Right renal cortex interstitium (tissue), 3 donors: ENCODE data around the gene BTG1. TPM values are rescaled to one million over a fixed set of nuclear protein-coding genes. Genes with fewer than 3 reads are reported as not detected.
"Not testable (repeated sequence)": the region's sequence is repeated elsewhere in the genome, so short reads cannot be mapped to it uniquely, and the experiment has no call there.

ENCODE experiments used
- DNase-seq, 3 donors: peaks; one replicate each; pipeline ENCODE4 v3.0.0-alpha.2; 2013; ENCODE audit warnings: low read depth in 3 of 3, low spot score in 2 of 3
- polyA plus RNA-seq, 3 donors: library from polyadenylated mRNA; unstranded; fragments of 120-200 nt; gene quantifications; one replicate each; pipeline ENCODE4 v1.2.1, GENCODE V29; 2013; ENCODE audit not compliant: insufficient read length in 3 of 3

BTG1 gene
- polyA plus RNA-seq, 3 donors: 132 to 145 (median 140) TPM

DNA sequence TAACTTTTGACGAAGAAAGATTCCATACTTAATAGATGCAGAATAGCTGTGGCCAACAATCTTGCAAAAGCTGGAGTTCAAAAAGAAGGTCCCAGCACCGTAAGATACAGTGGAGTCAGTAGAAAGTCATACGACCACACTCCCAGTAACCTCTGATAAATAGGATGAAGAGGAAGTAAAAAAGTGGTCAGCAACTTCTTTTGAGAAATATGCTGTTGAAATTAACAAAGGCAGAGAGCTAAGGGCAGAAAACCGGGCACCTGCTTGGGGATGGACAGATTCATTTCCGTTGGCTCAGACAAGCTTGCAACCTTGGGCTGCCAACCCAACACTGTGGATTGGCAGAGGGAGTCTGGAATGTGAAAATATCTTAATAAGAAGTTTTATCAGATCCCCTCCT, 40.0 kb downstream of the BTG1 start:
- DNase-seq: no peak

GRCh38 chr12:92105110-92105509, 40.5 kb downstream of the BTG1 start:
- DNase-seq: no peak

DNA sequence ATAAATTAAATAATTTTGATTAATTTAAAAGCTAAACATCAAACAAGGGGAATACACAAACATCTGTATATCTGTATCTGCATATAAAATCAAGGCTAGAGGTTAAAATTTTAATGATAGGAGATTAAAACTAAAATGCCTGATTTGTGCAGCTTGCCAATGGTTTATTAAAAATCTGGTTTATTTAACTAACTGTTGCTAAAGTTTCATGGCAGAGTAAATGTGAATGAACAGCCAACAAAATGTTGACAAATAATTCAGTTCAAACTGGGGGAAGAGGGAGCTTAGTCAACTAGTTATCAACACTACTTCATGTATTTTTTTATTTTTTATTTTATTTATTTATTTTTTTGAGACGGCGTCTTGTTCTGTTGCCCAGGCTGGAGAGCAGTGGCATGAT, 43.0 kb downstream of the BTG1 start:
- no peak for DNase-seq

DNA sequence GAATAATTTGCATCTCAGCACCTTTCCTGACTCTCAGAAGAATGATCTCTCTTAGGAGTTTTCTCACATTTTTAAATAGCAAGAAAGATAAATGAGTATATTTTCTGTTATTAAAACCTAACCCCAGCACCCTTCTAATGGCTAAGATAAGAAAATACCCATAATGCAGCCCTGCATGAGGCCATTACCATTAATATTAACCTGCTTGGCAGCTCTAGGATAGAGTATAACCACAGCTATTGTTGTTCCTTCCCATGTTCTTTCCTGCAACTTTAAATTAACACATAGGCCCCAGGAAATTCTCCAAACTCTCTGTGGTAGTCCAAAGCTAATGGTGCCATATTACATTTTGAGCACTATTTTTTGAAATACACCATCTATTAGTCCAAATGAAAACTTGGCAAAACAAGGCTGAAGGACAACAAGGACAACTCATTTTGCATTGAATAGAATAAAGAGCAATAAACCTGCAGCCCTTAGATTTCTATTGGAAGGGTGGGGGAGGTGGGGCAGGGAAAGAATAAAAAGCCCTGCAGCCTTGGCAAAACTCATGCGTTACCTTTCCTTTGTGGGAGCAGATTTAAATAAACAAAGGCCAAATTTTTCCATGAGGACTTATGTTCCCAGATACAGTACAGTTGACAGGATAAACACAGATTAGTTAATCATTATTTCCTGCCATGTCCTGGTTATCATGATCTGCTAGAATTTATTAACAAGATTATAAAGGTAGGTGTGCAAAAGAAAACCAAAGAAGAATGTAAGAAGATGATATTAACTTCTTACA, 46.9 kb downstream of the BTG1 start:
- no peak for DNase-seq

- no peak for DNase-seq
These were observed 49.1 kb downstream of the BTG1 start for GRCh38 chr12:92096346-92097136.

- DNase-seq: no peak
These were observed 50.9 kb downstream of the BTG1 start for GRCh38 chr12:92094751-92095161.

DNA sequence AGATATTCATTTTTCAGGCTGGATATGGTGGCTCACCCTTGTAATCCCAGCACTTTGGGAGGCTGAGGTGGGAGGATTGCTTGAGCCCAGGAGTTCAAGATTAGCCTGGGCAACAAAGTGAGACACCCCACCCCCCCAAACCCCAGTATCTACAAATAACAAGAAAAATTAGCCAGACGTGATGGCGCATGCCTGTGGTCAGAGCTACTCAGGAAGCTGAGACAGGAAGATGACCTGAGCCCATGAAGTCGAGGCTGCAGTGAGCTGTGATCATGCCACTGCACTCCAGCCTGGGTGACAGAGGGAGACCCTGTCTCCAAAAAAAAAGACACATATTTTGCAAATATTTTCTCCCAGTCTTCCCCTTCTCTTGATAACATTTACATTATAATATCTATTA, 51.3 kb downstream of the BTG1 start:
- DNase-seq: not testable (repeated sequence)
